HFFc6 (cell line): Measurements from ENCODE around the gene TP53BP1. TPM values are rescaled to one million over a fixed set of nuclear protein-coding genes. Genes with fewer than 3 reads are reported as not detected.

Experiments
- DNase-seq: peaks from one replicate; pipeline ENCODE4 v3.0.0-alpha.2; 2018
- H3K27ac Mint-ChIP-seq: 2 replicates; pipeline ENCODE4 v1.8.0; 2020; ENCODE audit warnings: mild to moderate bottlenecking, mixed read lengths
- H3K27me3 Mint-ChIP-seq: 2 replicates; pipeline ENCODE4 v1.8.0; 2021; ENCODE audit warnings: mild to moderate bottlenecking, moderate library complexity, mixed read lengths; ENCODE audit not compliant: insufficient read depth
- H3K36me3 Mint-ChIP-seq: 2 replicates; pipeline ENCODE4 v1.8.0; 2021; ENCODE audit warnings: low read depth, mixed read lengths
- H3K4me1 Mint-ChIP-seq: 2 replicates; pipeline ENCODE4 v1.8.0; 2020; ENCODE audit warnings: low read depth, mixed read lengths
- H3K4me3 Mint-ChIP-seq: 2 replicates; pipeline ENCODE4 v1.8.0; 2020; ENCODE audit warnings: mild to moderate bottlenecking, moderate library complexity, mixed read lengths
- H3K9me3 Mint-ChIP-seq: 2 replicates; pipeline ENCODE4 v1.8.0; 2020; ENCODE audit warnings: mild to moderate bottlenecking, mixed read lengths
- total RNA-seq, 6 experiments: library from RNA; stranded (reverse); fragmentation: NEBNext Ultra II Directional; extraction: Animal tissue kit (Norgen Biotek cat#: 25700); gene quantifications; 2 replicates in 1 of 6; 3 replicates in 5 of 6; pipeline ENCODE4 v1.2.3, GENCODE V29; 2021
- TF ChIP-seq, protein P1 (sequence below): fragments of 200-600 bp; sonication (generic); IDR thresholded peaks from 2 replicates; pipeline ENCODE4 v1.5.0; 2021; ENCODE audit warnings: antibody characterized with exemption, mild to moderate bottlenecking

The TP53BP1 gene
- total RNA-seq, 6 experiments from 2014 or later: 44.7 to 49.5 (median 46.4) TPM

DNA sequence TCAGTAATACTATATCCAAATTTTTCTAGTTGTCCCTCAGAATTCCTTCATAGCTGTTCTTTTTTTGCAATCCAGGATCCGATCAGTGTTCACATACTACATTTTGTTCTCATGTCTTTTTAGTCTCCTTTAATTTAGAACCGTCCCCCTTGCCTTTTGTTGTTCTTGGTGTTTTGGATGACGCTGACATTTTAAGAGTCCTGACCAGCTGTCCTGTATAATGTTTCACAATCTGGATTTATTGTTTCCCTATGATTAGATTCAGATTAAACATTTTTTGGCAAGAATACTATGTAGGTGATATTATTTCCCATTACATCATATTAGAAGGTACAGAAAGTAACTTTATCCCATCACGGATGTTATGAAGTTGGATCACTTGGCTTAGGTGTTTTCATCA lies 110.6 kb downstream of the TP53BP1 start:
- Mint-ChIP-seq H3K27ac (no peak overlapping the region), H3K9me3 (no peaks in the 10 kb centered on the region), H3K4me1 (peaks cover 13% of the 10 kb centered on the region), H3K27me3 (no peaks in the 10 kb centered on the region), H3K4me3 (no peak overlapping the region), H3K36me3 (peaks cover 42% of the 10 kb centered on the region)
- TF ChIP-seq, protein P1, sequence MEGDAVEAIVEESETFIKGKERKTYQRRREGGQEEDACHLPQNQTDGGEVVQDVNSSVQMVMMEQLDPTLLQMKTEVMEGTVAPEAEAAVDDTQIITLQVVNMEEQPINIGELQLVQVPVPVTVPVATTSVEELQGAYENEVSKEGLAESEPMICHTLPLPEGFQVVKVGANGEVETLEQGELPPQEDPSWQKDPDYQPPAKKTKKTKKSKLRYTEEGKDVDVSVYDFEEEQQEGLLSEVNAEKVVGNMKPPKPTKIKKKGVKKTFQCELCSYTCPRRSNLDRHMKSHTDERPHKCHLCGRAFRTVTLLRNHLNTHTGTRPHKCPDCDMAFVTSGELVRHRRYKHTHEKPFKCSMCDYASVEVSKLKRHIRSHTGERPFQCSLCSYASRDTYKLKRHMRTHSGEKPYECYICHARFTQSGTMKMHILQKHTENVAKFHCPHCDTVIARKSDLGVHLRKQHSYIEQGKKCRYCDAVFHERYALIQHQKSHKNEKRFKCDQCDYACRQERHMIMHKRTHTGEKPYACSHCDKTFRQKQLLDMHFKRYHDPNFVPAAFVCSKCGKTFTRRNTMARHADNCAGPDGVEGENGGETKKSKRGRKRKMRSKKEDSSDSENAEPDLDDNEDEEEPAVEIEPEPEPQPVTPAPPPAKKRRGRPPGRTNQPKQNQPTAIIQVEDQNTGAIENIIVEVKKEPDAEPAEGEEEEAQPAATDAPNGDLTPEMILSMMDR: no peak
- no peak for DNase-seq

DNA sequence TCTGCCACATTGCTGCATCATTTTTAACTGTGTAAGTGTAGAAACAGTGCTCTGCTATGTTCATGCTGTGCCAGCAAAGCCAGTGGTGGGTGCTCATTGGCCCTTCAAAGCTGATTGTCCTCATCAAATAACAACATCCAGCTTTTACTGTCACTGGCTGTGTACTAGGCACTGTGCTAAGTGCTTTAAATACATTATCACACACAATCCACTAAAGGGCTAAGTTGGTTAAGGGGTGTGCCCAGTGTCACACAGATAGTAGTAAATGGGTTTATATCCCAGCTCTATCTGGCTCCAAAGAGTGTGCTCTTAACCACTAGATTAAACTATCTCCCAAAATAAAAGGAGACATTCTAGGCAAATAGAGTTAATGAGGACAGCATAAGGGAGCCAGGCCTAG lies 114.4 kb downstream of the TP53BP1 start:
- Mint-ChIP-seq H3K27ac (no peak overlapping the region), H3K9me3 (no peaks in the 10 kb centered on the region), H3K4me1 (peaks cover 12% of the 10 kb centered on the region), H3K36me3 (peaks cover 21% of the 10 kb centered on the region), H3K4me3 (no peak overlapping the region), H3K27me3 (no peaks in the 10 kb centered on the region)
- no peak for DNase-seq
- TF ChIP-seq, protein P1: no peak

DNA sequence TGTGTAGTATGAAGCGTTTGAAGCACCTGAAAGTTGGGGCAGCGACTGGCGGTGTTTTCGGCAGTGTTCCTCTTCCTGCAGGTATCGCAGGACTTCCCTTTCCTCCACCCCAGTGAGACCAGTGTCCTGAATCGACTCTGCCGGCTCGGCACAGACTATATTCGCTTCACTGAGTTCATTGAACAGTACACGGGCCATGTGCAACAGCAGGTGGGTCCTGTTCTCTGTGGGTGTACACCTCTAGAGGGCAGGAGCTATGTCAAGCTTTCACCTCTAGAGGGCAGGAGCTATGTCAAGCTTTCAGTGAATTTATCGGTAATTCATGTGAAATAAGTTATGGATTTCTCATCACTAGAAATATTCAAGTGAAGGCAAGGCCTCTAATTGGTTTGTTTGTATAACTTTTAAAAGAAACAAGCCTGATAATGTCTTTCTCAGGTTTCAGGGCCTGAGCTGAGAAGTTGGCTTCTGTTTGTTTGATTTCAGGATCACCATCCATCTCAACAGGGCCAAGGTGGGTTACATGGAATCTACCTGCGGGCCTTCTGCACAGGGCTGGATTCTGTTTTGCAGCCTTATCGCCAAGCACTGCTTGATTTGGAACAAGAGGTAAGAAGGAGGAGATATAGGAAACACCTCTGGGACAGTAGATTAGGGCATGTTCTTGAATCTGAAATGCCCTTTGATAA lies 116.8 kb downstream of the TP53BP1 start:
- Mint-ChIP-seq H3K4me1 (peaks cover 15% of the 10 kb centered on the region), H3K27ac (no peak overlapping the region), H3K27me3 (no peaks in the 10 kb centered on the region), H3K9me3 (no peaks in the 10 kb centered on the region), H3K4me3 (no peak overlapping the region), H3K36me3 (peaks cover 15% of the 10 kb centered on the region)
- TF ChIP-seq, protein P1: peak; percentile 88
- peak; percentile 39 for DNase-seq

- TF ChIP-seq, protein P1: peak; percentile 60
- no peaks in the 10 kb centered on the region for H3K9me3 Mint-ChIP-seq
- H3K36me3 Mint-ChIP-seq: peaks cover 31% of the 10 kb centered on the region
- no peaks in the 10 kb centered on the region; the same call in none of the 2 replicates for H3K27me3 Mint-ChIP-seq
- H3K27ac Mint-ChIP-seq: peak within 1 kb of the TSS; percentile 81
- DNase-seq: peak; percentile 54
- peaks cover 49% of the 10 kb centered on the region for H3K4me1 Mint-ChIP-seq
- H3K4me3 Mint-ChIP-seq: peak within 1 kb of the TSS; percentile 98
These were observed 121.7 kb downstream of the TP53BP1 start, which contains the start of the genes TUBGCP4 and ZSCAN29 for GRCh38 chr15:43370975-43371974. TSS of gene TUBGCP4 (plus strand) at chr15:43371101. CDS start at chr15:43371355, 254 bp downstream. TSS of gene ZSCAN29 (minus strand) at chr15:43371043. CDS start at chr15:43369913, 1,130 bp downstream.

DNA sequence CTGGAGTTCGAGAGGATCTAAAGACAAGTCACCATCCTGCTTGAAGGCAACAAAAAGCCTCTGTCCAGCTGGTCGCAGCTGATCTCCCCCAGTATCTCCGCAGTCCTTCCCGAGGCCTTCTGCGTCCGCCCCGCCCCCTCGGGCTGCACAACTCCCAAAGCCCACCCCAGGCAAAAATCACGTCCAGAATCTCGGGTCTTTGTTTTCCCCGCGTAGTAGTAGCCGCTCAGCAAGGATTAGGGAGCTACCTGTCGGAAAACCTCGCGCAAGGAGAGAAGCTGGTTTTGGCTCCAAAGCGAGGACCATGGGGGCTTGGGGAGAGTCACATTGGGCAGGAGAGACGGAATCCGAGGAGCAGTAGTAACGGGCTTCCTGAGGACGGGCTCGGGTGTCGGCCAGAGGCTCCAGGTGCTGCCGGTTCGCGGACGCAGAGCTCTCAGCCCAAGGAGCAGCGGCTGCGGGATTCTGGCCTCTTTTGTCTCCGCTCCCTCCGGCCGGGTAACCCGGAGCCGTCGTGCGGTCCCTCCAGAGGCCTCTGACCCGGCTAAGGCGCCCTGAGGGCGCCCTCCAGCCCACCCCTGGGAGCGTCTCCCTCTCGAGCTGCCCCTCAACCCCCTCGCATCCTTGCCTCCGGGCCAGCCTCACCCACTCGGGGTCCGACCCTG lies 122.5 kb downstream of the TP53BP1 start:
- no peaks in the 10 kb centered on the region; the same call in none of the 2 replicates for H3K27me3 Mint-ChIP-seq
- peaks cover 51% of the 10 kb centered on the region for H3K4me1 Mint-ChIP-seq
- H3K9me3 Mint-ChIP-seq: no peaks in the 10 kb centered on the region
- H3K36me3 Mint-ChIP-seq: peaks cover 40% of the 10 kb centered on the region
- peak overlapping the region; percentile 98 for H3K4me3 Mint-ChIP-seq
- TF ChIP-seq, protein P1: no peak
- peak; percentile 13 for DNase-seq
- H3K27ac Mint-ChIP-seq: peak overlapping the region; percentile 81
